Nephron progenitor cell (in vitro differentiated cells): Measurements from ENCODE around the gene CHSY1.
"Not testable (repeated sequence)": the region's sequence is repeated elsewhere in the genome, so short reads cannot be mapped to it uniquely, and the experiment has no call there.

Source experiments
- DNase-seq: peaks from one replicate; pipeline ENCODE4 v3.0.0; 2021
- H3K27ac Mint-ChIP-seq: 2 replicates; pipeline ENCODE4 v1.8.0; 2021; ENCODE audit warnings: mild to moderate bottlenecking, moderate library complexity, mixed read lengths
- H3K27me3 Mint-ChIP-seq: 2 replicates; pipeline ENCODE4 v1.8.0; 2021; ENCODE audit warnings: mild to moderate bottlenecking, low read depth, mixed read lengths; ENCODE audit not compliant: poor library complexity
- H3K36me3 Mint-ChIP-seq: 2 replicates; pipeline ENCODE4 v1.8.0; 2021; ENCODE audit warnings: low read depth, mixed read lengths
- H3K4me1 Mint-ChIP-seq: 2 replicates; pipeline ENCODE4 v1.8.0; 2021; ENCODE audit warnings: mixed read lengths
- H3K4me3 Mint-ChIP-seq: 2 replicates; pipeline ENCODE4 v1.8.0; 2021; ENCODE audit warnings: mild to moderate bottlenecking, moderate library complexity, mixed read lengths
- H3K9me3 Mint-ChIP-seq: 2 replicates; pipeline ENCODE4 v1.8.0; 2021; ENCODE audit warnings: mild to moderate bottlenecking, moderate library complexity, mixed read lengths
- TF ChIP-seq, protein P1 (sequence below): fragments of 200-600 bp; sonication (generic); IDR thresholded peaks from 2 replicates; pipeline ENCODE4 v1.5.0; 2021; ENCODE audit warnings: antibody characterized with exemption

CHSY1 gene

GRCh38 chr15:101288905-101289513 is 37.2 kb upstream of the CHSY1 start:
- TF ChIP-seq, protein P1, sequence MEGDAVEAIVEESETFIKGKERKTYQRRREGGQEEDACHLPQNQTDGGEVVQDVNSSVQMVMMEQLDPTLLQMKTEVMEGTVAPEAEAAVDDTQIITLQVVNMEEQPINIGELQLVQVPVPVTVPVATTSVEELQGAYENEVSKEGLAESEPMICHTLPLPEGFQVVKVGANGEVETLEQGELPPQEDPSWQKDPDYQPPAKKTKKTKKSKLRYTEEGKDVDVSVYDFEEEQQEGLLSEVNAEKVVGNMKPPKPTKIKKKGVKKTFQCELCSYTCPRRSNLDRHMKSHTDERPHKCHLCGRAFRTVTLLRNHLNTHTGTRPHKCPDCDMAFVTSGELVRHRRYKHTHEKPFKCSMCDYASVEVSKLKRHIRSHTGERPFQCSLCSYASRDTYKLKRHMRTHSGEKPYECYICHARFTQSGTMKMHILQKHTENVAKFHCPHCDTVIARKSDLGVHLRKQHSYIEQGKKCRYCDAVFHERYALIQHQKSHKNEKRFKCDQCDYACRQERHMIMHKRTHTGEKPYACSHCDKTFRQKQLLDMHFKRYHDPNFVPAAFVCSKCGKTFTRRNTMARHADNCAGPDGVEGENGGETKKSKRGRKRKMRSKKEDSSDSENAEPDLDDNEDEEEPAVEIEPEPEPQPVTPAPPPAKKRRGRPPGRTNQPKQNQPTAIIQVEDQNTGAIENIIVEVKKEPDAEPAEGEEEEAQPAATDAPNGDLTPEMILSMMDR = peak; percentile 50
- Mint-ChIP-seq H3K4me1 (peaks cover 18% of the 10 kb centered on the region), H3K4me3 (no peak overlapping the region), H3K27ac (peak overlapping the region; percentile 4), H3K9me3 (no peaks in the 10 kb centered on the region), H3K36me3 (peaks cover 68% of the 10 kb centered on the region), H3K27me3 (peaks cover 3% of the 10 kb centered on the region)
- no peak for DNase-seq

GRCh38 chr15:101287342-101287741 is 35.5 kb upstream of the CHSY1 start:
- not testable (repeated sequence) for DNase-seq, H3K4me1 Mint-ChIP-seq, H3K9me3 Mint-ChIP-seq, H3K27me3 Mint-ChIP-seq, H3K4me3 Mint-ChIP-seq, H3K27ac Mint-ChIP-seq
- peaks cover 83% of the 10 kb centered on the region for H3K36me3 Mint-ChIP-seq

GRCh38 chr15:101286471-101287114 is 34.7 kb upstream of the CHSY1 start:
- TF ChIP-seq, protein P1 = no peak
- Mint-ChIP-seq H3K27me3 (peaks cover 3% of the 10 kb centered on the region), H3K9me3 (no peaks in the 10 kb centered on the region), H3K27ac (no peak overlapping the region), H3K36me3 (peaks cover 86% of the 10 kb centered on the region), H3K4me3 (no peak overlapping the region), H3K4me1 (no peaks in the 10 kb centered on the region)
- no peak for DNase-seq

- peaks cover 3% of the 10 kb centered on the region for H3K27me3 Mint-ChIP-seq
- DNase-seq = no peak
- H3K27ac Mint-ChIP-seq = peak overlapping the region; percentile 32
- TF ChIP-seq, protein P1 = no peak
- H3K4me1 Mint-ChIP-seq = no peaks in the 10 kb centered on the region
- H3K4me3 Mint-ChIP-seq = no peak overlapping the region
- H3K9me3 Mint-ChIP-seq = no peaks in the 10 kb centered on the region
- H3K36me3 Mint-ChIP-seq = peaks cover 82% of the 10 kb centered on the region
These were observed 32.1 kb upstream of the CHSY1 start for GRCh38 chr15:101283931-101284330.

DNA sequence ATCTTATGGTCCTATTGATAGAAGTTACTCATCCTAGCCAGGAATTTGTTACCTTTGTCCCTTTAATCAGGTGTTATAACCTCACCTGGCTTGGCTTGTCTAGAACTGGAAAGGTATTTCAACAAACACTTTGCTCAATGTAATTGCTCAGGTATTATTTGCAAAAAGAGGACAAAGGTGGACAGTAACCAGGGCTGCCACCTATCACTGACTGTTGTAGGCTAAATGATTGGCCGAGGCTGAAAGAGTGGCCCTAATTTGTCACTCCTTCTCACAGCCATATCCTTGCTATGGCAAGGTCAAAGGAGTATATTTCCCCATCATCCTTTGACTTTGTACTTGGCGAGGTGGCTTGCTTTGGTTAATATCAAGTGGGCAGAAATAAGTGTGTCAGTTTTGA is 28.2 kb upstream of the CHSY1 start:
- H3K4me3 Mint-ChIP-seq = no peak overlapping the region
- H3K27ac Mint-ChIP-seq = no peak overlapping the region
- H3K9me3 Mint-ChIP-seq = no peaks in the 10 kb centered on the region
- TF ChIP-seq, protein P1 = no peak
- DNase-seq = no peak
- H3K4me1 Mint-ChIP-seq = peaks cover 23% of the 10 kb centered on the region
- peaks cover 49% of the 10 kb centered on the region for H3K36me3 Mint-ChIP-seq
- no peaks in the 10 kb centered on the region for H3K27me3 Mint-ChIP-seq

GRCh38 chr15:101277943-101278564 is 26.2 kb upstream of the CHSY1 start:
- no peaks in the 10 kb centered on the region for H3K27me3 Mint-ChIP-seq
- peaks cover 23% of the 10 kb centered on the region for H3K4me1 Mint-ChIP-seq
- no peaks in the 10 kb centered on the region for H3K9me3 Mint-ChIP-seq
- no peak for DNase-seq
- H3K27ac Mint-ChIP-seq = no peak overlapping the region
- H3K4me3 Mint-ChIP-seq = peak overlapping the region; percentile 90
- TF ChIP-seq, protein P1 = no peak
- peaks cover 50% of the 10 kb centered on the region for H3K36me3 Mint-ChIP-seq
